KMS-11 (cell line): Measurements from ENCODE around the gene SENP6.

Source experiments
- H2AFZ ChIP-seq: fragments of 200-600 bp; sonication (generic); 2 replicates; pipeline ENCODE4 v1.6.1; 2016; ENCODE audit warnings: antibody characterized with exemption, mixed run types, low read depth
- H3K27ac ChIP-seq: fragments of 200-600 bp; sonication (generic); 2 replicates; pipeline ENCODE4 v1.6.1; 2016; ENCODE audit warnings: mild to moderate bottlenecking, mixed run types
- H3K27me3 ChIP-seq: fragments of 200-600 bp; sonication (generic); 2 replicates; pipeline ENCODE4 v1.6.1; 2017; ENCODE audit warnings: mild to moderate bottlenecking, low read depth, mixed run types, moderate library complexity; ENCODE audit not compliant: insufficient read depth
- H3K36me3 ChIP-seq: fragments of 200-600 bp; sonication (generic); 2 replicates; pipeline ENCODE4 v1.6.1; 2017; ENCODE audit warnings: mild to moderate bottlenecking, mixed run types; ENCODE audit not compliant: insufficient read depth
- H3K4me1 ChIP-seq: fragments of 200-600 bp; sonication (generic); 2 replicates; pipeline ENCODE4 v1.6.1; 2016; ENCODE audit warnings: mild to moderate bottlenecking, low read depth, mixed run types; ENCODE audit not compliant: poor library complexity, severe bottlenecking
- H3K4me2 ChIP-seq: fragments of 200-600 bp; sonication (generic); 2 replicates; pipeline ENCODE4 v1.7.0; 2016; ENCODE audit warnings: mild to moderate bottlenecking, mixed run types
- H3K4me3 ChIP-seq: fragments of 200-600 bp; sonication (generic); IDR thresholded peaks from 2 replicates; pipeline ENCODE4 v1.6.1; 2017; ENCODE audit warnings: low read depth, low read length, mixed read lengths; ENCODE audit not compliant: insufficient read depth
- H3K79me2 ChIP-seq: fragments of 200-600 bp; sonication (generic); 2 replicates; pipeline ENCODE4 v1.6.1; 2016; ENCODE audit warnings: low read depth, mixed run types; ENCODE audit not compliant: insufficient read depth
- H3K9ac ChIP-seq: fragments of 200-600 bp; sonication (generic); 2 replicates; pipeline ENCODE4 v1.6.1; 2016; ENCODE audit warnings: mild to moderate bottlenecking, mixed run types
- H4K20me1 ChIP-seq: fragments of 200-600 bp; sonication (generic); 2 replicates; pipeline ENCODE4 v1.6.1; 2016; ENCODE audit warnings: mild to moderate bottlenecking, mixed run types; ENCODE audit not compliant: insufficient read depth
- CTCF ChIP-seq: fragments of 200-600 bp; sonication (generic); conservative IDR thresholded peaks from 2 replicates; pipeline ENCODE4 v1.6.1; 2017; ENCODE audit warnings: low read depth, mild to moderate bottlenecking, antibody characterized with exemption, low read length, moderate library complexity, mixed read lengths

SENP6 gene

DNA sequence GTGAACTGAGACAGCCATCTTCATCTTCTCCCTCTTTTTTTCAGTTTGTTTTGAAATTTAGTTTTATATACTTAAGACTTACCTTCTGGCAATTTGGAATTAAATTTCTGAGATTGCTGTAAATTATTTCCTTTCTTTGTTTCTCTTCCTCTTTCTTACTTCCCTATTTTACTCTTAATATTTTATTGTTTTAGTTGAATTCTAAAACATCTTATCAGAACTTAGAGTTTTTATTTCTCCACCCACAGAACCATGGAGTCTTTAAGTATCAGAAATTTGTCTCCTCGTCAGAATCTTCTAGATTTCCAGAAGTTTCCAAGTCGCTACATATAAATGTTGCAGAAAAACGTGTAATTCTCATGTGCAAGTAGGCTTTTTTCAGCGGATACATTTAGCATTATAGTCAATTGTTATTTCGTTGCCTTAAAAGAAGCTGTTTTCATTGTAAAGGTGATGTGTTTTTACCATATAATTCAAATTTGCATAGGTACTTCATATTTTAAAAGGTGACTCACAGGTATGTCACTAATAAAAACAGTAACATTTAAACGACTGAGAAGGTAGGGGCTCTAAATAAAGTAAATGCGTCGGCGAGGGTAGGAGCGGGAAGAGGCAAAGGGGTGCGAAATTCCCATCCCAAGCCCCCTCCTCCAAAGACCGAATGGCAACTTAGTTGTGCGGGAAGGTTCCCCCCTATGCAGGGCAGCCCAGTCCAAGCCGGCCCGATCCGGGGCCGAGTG is 146.5 kb downstream of the SENP6 start:
- Histone ChIP-seq H3K27me3 (no peaks in the 10 kb centered on the region), H3K79me2 (no peaks in the 10 kb centered on the region), H3K4me3 (no peak overlapping the region), H2AFZ (peak overlapping the region; percentile 95), H3K4me1 (peaks cover 18% of the 10 kb centered on the region), H3K27ac (no peak overlapping the region), H3K36me3 (no peaks in the 10 kb centered on the region), H4K20me1 (no peaks in the 10 kb centered on the region), H3K4me2 (peak overlapping the region; percentile 40; the same call in 1 of the 2 replicates), H3K9ac (peak overlapping the region; percentile 68; the same call in 1 of the 2 replicates)
- TF ChIP-seq CTCF = no peak

GRCh38 chr6:75748743-75749538 is 147.3 kb downstream of the SENP6 start, which contains the start of gene MYO6:
TSS of gene MYO6 (plus strand) at chr6:75749239. CDS start at chr6:75817548, 68,309 bp downstream.
- Histone ChIP-seq H3K4me1 (peaks cover 18% of the 10 kb centered on the region), H2AFZ (peak within 1 kb of the TSS; percentile 95), H3K27ac (peak within 1 kb of the TSS; percentile 36; the same call in 1 of the 2 replicates), H3K36me3 (no peaks in the 10 kb centered on the region), H3K4me2 (peak within 1 kb of the TSS; percentile 71), H3K27me3 (no peaks in the 10 kb centered on the region), H4K20me1 (no peaks in the 10 kb centered on the region), H3K79me2 (no peaks in the 10 kb centered on the region), H3K4me3 (no peak within 1 kb of the TSS), H3K9ac (peak within 1 kb of the TSS; percentile 68)
- no peak for TF ChIP-seq CTCF

- no peak for TF ChIP-seq CTCF
- peaks cover 18% of the 10 kb centered on the region for H3K4me1 ChIP-seq
- no peak overlapping the region for H3K4me2 ChIP-seq
- H3K36me3 ChIP-seq = no peaks in the 10 kb centered on the region
- H4K20me1 ChIP-seq = no peaks in the 10 kb centered on the region
- no peak overlapping the region for H3K9ac ChIP-seq
- no peak overlapping the region for H3K27ac ChIP-seq
- no peaks in the 10 kb centered on the region for H3K27me3 ChIP-seq
- H3K4me3 ChIP-seq = no peak overlapping the region
- no peak overlapping the region for H2AFZ ChIP-seq
- H3K79me2 ChIP-seq = no peaks in the 10 kb centered on the region
Measured at GRCh38 chr6:75751443-75751842, 149.8 kb downstream of the SENP6 start.

DNA sequence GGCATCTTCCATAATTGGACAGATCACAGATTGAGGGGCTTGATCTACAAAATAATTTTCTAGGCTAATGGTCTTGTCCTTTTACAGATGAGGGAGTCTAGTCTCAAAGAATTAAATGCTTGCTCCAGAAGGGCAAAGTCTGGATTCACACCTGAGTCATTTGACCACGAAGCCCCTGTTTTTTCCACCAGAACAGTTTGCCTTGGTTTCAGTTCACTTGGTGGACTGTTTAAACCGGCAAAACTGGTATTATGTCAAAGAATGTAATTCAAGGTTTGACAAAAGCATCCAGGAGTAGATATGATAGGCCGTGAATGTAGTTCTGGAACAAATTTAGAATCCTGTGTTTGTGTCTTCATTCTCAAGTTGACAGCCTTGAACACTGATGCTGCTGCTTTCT is 150.7 kb downstream of the SENP6 start:
- no peaks in the 10 kb centered on the region for H3K27me3 ChIP-seq
- H3K4me2 ChIP-seq = no peak overlapping the region; the same call in 1 of the 2 replicates
- no peaks in the 10 kb centered on the region for H4K20me1 ChIP-seq
- H3K27ac ChIP-seq = no peak overlapping the region
- H3K36me3 ChIP-seq = no peaks in the 10 kb centered on the region
- H3K79me2 ChIP-seq = no peaks in the 10 kb centered on the region
- H3K4me3 ChIP-seq = no peak overlapping the region
- no peak overlapping the region for H3K9ac ChIP-seq
- H3K4me1 ChIP-seq = peaks cover 18% of the 10 kb centered on the region
- H2AFZ ChIP-seq = no peak overlapping the region
- no peak for TF ChIP-seq CTCF
